GM21423 (cell line): Measurements from ENCODE around the gene BDP1.
"Not testable (repeated sequence)": the region's sequence is repeated elsewhere in the genome, so short reads cannot be mapped to it uniquely, and the experiment has no call there.

Experiments used
- ATAC-seq: cut with Tn5 transposase; IDR thresholded peaks from one replicate; pipeline ENCODE4 v1.9.1; 2021; ENCODE audit warnings: mild to moderate bottlenecking, moderate library complexity; ENCODE audit not compliant: unreplicated experiment

BDP1 gene

DNA sequence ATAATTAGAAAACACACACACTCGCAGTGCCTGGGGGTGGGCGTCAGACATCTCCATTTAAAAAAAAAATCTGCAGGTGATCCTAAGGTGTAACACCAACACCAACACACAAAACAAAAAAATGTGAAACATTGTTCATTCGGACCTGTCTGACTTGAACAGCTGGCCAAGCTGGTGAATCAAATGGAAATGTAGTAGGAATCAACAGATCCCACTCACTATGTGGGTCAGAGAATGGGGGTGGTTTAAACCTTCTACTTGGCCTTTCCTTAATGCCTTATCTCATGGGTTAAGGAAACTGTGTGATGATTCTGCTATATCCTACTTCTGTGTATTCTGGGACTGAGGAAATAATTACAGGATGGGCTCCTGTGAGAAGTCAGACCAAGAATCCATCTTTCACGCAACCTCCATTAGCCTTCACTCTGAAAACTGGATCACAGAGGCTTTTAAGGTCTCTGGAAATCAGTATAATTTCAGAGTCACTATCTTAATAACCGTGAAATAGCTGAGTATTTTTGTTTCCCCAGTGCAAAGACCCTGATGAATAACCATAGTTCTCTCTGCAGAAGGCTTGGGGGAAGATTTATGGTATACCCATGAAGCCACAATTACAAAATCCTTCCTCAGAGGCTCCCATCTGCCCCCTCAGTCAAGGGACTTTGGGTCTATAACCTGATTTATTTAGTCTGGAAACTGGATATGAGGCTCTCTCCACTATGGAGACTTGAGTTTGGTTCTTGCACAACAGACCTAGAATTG is 114.5 kb downstream of the BDP1 start:
- ATAC-seq, result no peak

DNA sequence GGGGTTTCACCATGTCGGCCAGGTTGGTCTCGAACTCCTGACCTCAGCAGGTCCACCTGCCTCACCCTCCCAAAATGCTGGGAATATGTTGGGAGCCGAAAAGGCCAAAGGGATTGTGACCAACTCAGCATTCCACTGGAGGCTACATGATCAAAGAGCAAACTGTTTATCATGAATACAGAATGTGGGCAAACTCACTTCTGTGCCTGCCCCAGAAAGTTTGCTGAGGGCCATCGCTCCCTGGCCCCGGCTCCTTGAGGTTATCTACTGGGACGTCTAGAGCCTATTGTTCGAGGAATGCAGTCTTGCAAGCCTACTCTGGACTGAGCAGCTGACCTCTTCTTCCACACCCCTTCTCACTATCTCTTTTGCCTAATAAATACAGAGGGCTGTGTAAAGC is 116.4 kb downstream of the BDP1 start:
- not testable (repeated sequence) for ATAC-seq

DNA sequence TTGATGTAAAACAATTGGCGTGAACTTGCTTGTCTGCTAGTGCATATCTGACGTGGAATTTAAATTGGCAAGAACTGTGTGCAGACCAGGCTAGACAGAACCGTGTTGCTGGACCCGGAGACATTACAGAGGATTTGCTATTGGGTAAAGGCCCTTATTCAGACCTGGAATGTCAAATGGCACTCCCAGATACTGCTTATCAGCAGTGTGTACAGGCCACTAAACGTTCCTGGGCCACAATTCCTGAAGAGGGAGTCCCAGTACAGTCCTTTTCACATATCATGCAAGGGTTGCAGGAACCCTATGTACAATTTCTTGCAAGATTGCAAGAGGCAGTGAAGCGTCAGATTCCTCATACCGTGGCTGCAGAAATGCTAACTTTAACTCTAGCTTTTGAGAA is 118.1 kb downstream of the BDP1 start:
- ATAC-seq, result no peak

DNA sequence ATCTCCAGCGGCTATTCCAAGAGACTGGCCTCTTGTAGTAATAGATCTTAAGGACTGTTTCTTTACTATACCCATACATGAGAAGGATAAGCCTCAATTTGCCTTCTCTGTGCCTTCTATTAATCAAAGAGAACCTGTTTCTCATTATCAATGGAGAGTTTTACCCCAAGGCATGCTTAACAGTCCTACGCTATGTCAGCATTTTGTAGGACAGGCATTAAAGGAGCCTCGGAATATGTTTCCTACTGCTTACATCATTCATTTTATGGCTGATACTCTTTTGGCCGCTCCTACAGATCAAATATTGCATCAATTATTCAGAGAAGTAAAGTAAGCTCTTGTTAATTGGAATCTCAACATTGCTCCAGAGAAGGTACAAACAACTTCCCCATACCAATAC is 120.1 kb downstream of the BDP1 start:
- not testable (repeated sequence) for ATAC-seq

DNA sequence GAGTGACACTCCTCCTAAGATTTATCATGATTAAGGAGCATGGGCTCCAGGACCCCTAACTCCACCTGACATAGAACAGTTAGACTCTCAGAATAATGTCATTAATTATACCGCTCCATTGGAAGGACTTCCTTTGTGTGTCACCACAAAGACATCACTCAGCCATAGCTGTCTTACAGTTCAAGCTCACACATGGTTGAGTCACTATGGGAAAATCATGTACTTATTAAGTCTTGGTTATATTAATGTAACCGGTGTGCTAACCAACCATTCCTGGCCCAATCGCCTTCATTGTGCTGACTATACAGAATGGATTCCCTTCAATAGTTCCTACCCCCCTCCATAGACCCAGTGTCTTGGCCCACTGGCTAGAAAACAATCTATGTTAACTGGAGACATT is 120.8 kb downstream of the BDP1 start:
- no peak for ATAC-seq

DNA sequence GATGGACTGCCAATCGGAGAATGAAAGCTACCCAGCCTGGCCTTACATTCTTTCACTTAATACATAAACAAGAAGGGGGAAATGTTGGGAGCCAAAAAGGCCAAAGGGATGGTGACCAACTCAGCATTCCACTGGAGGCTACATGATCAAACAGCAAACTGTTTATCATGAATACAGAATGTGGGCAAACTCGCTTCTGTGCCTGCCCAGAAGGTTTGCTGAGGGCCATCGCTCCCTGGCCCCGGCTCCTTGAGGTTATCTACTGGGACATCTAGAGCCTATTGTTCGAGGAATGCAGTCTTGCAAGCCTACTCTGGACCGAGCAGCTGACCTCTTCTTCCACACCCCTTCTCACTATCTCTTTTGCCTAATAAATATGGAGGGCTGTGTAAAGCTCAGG is 122.4 kb downstream of the BDP1 start:
- not testable (repeated sequence) for ATAC-seq

DNA sequence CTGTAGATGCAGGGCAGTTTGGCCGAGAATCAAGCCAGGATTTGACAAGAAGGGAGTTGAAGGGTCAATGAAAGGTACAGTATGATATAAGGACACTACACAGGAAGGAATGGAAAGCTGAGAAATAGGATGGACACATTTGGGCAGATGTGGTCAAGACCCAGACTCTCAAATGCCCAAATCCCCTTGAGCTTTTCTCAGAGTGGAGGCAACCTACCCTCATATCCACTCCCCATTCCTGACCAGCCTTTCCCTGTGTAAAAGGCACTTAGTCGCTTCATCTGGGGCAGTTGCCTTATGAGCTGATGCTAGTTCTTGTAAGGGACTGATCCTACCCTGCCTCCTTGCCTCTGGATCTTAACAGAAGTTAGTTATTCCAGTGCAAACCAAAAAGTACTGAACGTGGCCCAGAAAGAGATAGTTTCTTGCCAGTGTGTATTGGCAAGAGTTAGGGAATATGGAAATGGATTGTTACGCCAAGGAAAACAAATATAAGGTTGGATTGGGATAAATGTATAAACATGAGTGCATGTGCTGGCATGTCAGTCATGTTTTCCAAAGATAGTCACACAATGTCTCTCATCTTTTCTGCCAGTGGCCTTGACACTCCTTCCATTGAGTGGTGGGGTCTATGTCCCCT is 127.6 kb downstream of the BDP1 start:
- ATAC-seq, result no peak

DNA sequence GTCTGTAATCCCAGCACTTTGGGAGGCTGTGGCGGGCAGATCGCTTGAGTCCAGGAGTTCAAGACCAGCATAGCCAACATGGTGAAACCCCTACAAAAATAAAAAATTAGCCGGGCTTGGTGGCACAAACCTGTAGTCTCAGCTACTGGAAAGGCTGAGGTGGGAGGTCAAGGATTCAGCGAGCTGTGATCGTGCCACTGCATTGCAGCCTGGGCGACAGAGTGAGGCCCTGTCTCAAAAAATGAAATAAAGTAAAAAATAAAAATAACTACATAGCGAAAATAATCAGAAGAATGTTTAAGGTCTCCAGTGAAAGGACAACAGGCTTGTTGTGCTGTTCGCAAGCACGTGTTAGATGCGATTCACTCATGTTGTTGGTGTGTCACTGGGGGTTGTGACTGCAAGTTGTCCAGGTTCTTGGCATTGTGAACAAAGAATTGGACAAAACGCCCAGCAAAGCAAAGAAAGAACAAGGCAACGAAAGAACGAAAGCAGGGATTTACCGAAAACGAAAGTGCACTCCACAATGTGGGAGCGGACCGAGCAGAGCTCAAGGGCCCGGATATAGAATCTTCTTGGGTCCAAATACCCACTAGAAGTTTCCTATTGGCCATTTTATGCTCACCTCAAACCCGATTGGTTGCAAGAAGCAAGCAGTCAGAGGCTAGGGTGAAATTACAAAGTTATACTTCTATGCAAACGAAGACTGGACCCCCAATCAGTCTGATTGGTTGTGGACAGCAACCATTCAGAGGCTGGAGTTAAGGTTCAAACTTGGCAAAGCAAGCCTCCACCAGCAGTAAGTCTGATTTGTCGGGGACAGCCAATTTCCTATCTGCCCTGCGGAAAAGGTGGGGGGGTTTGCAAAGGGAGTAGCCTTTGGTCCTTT is 130.8 kb downstream of the BDP1 start:
- ATAC-seq, result peak; percentile 2

DNA sequence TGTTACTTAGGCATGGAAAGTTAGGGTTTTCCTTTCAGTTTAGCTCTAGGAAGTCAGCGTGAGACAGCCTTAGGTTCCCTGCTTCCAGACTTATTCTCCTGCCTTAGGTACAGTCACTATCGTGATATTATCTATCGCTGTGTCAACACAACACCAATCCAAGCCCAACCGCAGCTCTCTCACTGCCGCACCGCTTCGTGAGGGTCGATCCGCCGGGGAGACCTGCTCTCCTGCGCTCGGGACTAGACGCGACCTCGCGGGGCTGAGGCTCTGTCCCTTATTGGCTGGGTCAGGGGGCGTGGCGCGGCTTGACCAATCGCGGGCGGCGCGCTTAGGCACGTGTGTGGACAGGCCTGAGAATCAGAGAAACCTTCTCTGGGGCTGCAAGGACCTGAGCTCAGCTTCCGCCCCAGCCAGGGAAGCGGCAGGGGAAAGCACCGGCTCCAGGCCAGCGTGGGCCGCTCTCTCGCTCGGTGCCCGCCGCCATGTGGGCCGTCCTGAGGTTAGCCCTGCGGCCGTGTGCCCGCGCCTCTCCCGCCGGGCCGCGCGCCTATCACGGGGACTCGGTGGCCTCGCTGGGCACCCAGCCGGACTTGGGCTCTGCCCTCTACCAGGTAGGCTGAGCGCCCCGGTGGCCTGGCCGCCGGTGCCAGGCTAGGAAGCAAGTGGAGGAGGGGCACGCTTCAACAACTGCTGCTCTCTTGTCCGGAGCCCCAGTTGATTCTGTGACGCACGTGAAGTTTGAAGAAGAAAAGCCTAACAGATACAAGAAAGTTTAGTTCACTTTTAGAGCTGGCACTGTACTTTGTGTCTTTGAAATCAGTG is 131.7 kb downstream of the BDP1 start, which contains the start of gene MCCC2:
Gene MCCC2 (plus strand): TSS at position 400 of the 825 bp plus-strand sequence. CDS start 86 bp downstream, at position 486.
- peak; percentile 98 for ATAC-seq

DNA sequence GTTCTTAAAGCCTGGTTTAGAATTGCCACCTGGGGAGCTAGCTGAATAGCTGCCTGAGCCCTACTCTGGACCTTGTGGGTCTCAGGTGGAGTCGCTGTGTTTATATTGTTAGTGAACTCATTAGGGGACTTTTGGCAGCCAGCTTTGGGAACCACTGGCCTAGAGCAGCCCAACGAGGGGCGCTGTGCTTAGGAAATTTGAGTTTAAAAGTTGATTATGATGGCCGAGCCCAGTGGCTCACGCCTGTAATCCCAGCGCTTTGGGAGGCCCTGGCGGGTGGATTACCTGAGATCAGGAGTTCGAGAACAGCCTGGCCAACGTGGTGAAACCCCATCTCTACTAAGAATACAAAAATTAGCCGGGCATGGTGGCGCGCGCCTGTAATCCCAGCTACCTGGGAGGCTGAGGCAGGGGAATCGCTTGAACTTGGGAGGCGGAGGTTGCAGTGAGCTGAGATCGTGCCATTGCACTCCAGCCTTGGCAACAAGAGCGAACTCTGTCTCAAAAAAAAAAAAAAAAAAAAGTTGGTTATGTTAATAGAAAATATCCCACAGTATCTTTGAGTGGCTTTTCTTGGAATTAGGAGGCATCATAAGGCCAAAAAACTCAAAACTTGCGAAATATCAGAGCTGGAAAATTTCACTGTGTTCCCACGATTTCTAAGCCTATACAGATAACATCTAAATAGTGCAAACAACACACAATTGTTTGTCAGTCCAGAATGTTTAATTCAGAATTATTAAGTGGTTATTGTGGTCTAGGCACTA is 132.5 kb downstream of the BDP1 start:
- peak; percentile 3 for ATAC-seq

DNA sequence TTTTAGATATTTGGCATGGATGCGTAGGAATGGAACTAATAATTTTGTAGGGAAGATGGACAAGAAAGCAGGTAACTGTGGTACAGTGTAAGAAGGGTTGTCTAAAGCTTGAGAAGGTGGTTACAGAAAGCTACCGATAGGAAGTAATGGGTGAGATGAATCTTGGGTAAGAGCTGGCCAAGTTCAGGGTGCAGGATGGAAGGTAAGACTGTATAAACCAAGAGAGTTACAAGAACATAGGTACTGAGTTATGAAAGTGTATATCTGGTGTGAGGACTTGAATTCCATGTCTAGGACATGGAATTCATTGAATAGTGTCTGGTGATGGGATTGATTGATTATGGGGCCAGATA is 133.1 kb downstream of the BDP1 start:
- ATAC-seq, result no peak

DNA sequence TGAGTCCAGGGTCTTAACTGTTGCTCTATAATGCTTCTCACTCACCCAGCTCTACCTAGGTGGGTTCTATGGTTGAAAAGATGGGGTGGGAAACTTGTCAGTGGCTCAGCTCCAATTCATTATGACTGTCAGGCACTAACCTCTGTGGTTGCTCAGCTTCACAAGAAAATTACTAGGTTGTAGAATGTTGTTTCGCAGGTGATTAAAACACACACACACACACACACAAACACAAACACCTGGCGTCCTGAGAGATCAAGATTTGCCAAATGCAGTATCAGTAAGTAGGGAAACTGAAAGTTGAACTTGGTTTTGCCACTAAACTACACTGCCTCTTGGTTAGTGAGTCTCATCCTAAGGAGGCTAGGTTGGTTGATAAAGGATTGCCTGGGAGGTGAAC is 134.5 kb downstream of the BDP1 start:
- ATAC-seq, result no peak

DNA sequence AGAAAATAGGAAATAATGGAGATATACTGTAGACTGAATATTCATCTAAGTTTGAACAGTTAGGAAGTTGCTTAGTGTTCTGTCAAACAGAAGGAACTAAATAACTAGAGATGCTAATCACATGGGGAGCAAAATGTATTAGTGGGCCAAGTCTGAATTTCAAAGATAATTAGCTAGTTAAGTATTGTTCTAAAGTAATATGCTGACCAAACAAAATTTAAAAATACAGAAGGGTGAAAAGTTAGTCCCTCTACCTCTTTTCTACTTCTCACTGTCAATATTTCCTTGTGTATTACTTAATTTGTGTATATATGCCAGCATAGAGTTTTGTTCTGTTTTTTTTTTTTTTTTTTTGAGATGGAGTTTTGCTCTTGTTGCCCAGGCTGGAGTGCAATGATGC is 135.6 kb downstream of the BDP1 start:
- ATAC-seq, result no peak

DNA sequence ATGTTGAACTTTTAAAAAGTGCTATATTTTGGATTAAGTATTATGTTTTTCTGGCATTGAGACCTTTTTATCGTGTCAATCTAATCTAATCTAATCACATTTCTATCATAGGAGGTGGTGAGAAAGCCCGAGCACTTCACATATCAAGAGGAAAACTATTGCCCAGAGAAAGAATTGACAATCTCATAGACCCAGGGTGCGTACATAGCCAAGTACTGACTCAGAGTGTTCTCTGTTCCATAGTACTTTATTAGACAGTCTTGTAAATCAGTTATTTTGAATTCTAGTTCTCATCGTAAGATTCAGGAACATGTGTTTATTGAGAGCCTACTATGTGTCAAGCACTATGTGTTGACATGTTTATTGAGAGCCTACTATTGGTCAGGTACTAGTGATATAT is 140.7 kb downstream of the BDP1 start:
- ATAC-seq, result no peak

DNA sequence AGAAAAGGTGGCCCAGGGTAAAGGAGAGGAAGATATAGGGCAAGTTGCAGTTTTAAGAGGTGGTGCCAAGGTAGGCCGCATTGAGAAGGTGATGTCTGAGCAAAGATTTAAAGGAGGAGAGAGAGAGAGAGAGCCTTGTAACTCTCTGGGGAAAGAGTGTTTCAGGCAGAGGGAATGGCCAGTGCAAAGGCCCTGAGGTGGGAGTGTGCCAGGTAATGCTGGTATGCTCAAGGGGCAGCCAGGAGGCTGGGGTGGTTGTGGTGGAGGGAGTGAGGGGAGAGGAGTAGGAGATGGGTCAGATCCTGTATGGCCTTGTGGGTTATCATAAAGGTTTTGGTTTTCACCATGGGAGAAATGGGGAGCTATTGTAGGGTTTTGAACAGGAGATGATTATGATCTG is 141.6 kb downstream of the BDP1 start:
- ATAC-seq, result no peak

DNA sequence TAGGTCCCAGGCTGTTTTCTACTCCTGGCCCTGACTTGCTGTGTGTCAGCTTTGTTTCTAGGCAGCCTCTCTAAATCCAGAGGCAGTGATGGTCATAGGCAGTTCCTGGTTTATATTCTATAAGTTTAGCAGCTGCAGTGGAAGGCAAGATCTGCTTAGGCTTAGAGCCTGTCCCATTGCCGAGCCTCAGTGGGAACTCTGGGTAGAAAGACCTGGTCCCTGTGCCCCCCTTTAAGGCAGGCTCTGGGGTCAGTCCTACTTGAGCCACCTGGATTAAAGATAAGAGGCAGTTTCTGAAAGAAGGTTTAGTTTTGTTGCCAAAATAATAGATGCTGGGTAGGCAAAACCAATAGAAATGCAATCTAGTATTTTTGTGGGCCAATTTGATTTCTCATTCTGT is 145.3 kb downstream of the BDP1 start:
- no peak for ATAC-seq

DNA sequence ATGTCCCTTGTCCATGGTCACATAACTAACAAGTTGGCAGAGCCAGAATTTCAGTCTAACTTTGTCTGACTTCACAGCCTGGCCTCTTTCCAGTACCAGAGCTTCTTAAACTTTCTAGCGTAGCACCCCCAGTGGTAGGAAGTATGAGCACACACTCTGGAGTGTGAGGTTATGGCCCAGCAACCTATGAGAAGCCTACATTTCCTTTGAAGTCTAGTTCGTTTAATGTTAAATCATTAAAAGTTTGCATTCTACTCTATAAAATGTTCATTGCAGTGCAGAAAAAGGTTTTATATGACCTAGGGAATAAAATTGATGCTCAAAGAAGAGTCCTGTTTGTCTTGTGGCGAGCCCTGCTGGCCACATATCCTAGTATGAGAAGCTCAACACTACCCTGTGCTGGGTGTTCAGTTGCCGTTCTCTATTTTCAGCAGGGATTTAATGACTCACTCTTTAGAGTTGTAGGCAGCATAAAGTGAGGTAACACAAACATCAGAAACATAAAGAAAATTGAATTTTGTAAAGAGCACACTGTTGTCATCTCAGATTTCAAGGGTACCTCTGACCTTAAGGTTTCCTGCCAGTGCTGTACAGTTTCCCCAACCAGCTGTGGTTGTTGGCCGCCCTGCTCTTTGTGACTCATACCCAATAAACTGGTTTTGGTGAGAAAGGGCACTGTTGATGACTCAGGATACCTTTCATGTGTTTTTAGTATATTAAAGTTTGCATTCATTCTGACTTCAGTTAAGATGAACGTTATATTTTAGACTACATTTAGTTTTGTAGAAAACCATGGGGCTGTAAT is 146.0 kb downstream of the BDP1 start:
- peak; percentile 84 for ATAC-seq

DNA sequence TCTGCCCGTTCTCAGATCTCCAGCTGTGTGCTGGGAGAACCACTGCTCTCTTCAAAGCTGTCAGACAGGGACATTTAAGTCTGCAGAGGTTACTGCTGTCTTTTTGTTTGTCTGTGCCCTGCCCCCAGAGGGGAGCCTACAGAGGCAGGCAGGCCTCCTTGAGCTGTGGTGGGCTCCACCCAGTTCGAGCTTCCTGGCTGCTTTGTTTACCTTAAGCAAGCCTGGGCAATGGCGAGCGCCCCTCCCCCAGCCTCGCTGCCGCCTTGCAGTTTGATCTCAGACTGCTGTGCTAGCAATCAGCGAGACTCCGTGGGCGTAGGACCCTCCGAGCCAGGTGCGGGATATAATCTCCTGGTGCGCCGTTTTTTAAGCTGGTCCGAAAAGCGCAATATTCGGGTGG is 154.5 kb downstream of the BDP1 start:
- ATAC-seq, result not testable (repeated sequence)

DNA sequence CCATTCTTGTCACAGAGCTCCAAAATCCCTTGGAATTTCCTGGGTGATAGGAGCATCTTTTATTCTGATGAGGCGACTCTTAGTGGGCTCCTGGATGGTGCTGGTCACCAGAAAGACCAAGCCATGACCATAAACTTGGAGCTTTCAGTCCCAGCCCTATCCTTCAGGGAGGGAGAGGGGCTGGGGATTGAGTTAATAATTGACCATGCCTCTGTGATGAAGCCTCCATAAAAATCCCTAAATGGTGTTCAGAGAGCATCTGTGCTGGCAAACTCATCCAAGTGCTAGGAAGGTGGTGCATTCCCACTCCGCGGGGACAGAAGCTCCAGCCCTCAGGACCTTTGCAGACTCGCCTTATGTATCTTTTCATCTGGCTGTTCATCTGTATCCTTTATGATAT is 160.4 kb downstream of the BDP1 start:
- no peak for ATAC-seq
